IPS-18a (cell line): ENCODE results near the gene GABRB1.

Experiments
- H3K27ac ChIP-seq: one replicate; pipeline ENCODE4 v1.5.1; 2013; ENCODE audit warnings: low read length
- H3K27me3 ChIP-seq: one replicate; pipeline ENCODE4 v1.6.1; 2013; ENCODE audit warnings: mild to moderate bottlenecking, low read length; ENCODE audit not compliant: control insufficient read depth, insufficient read depth
- H3K36me3 ChIP-seq: one replicate; pipeline ENCODE4 v1.6.1; 2013; ENCODE audit warnings: low read depth, low read length; ENCODE audit not compliant: control insufficient read depth
- H3K4me1 ChIP-seq: one replicate; pipeline ENCODE4 v1.6.1; 2013; ENCODE audit warnings: low read depth, low read length; ENCODE audit not compliant: control insufficient read depth
- H3K4me3 ChIP-seq: one replicate; pipeline ENCODE4 v1.5.1; 2013; ENCODE audit warnings: low read length
- H3K9ac ChIP-seq: one replicate; pipeline ENCODE4 v1.6.1; 2013; ENCODE audit warnings: mild to moderate bottlenecking, low read length, moderate library complexity
- H3K9me3 ChIP-seq: one replicate; pipeline ENCODE4 v1.6.1; 2013; ENCODE audit warnings: low read depth, low read length; ENCODE audit not compliant: control insufficient read depth

The GABRB1 gene

GRCh38 chr4:47122592-47123291 is 91.4 kb downstream of the GABRB1 start:
- Histone ChIP-seq H3K9ac (no peak overlapping the region), H3K27me3 (no peaks in the 10 kb centered on the region), H3K4me1 (no peaks in the 10 kb centered on the region), H3K27ac (no peak overlapping the region), H3K36me3 (no peaks in the 10 kb centered on the region), H3K9me3 (no peaks in the 10 kb centered on the region), H3K4me3 (no peak overlapping the region)

- no peak overlapping the region for H3K27ac ChIP-seq
- no peaks in the 10 kb centered on the region for H3K27me3 ChIP-seq
- no peaks in the 10 kb centered on the region for H3K9me3 ChIP-seq
- no peaks in the 10 kb centered on the region for H3K36me3 ChIP-seq
- H3K4me3 ChIP-seq = no peak overlapping the region
- no peaks in the 10 kb centered on the region for H3K4me1 ChIP-seq
- no peak overlapping the region for H3K9ac ChIP-seq
These were observed 97.6 kb downstream of the GABRB1 start for GRCh38 chr4:47128991-47129390.

GRCh38 chr4:47135210-47135609 is 103.8 kb downstream of the GABRB1 start:
- Histone ChIP-seq H3K9ac (no peak overlapping the region), H3K4me3 (no peak overlapping the region), H3K9me3 (no peaks in the 10 kb centered on the region), H3K27ac (no peak overlapping the region), H3K27me3 (no peaks in the 10 kb centered on the region), H3K36me3 (no peaks in the 10 kb centered on the region), H3K4me1 (no peaks in the 10 kb centered on the region)

- H3K4me3 ChIP-seq = no peak overlapping the region
- H3K4me1 ChIP-seq = no peaks in the 10 kb centered on the region
- H3K9ac ChIP-seq = no peak overlapping the region
- no peak overlapping the region for H3K27ac ChIP-seq
- no peaks in the 10 kb centered on the region for H3K36me3 ChIP-seq
- no peaks in the 10 kb centered on the region for H3K27me3 ChIP-seq
- no peaks in the 10 kb centered on the region for H3K9me3 ChIP-seq
These were observed 111.9 kb downstream of the GABRB1 start for GRCh38 chr4:47143261-47143660.

- Histone ChIP-seq H3K9me3 (no peaks in the 10 kb centered on the region), H3K9ac (no peak overlapping the region), H3K4me1 (no peaks in the 10 kb centered on the region), H3K27ac (no peak overlapping the region), H3K36me3 (no peaks in the 10 kb centered on the region), H3K27me3 (no peaks in the 10 kb centered on the region), H3K4me3 (no peak overlapping the region)
These were observed 114.3 kb downstream of the GABRB1 start for GRCh38 chr4:47145630-47146029.

- no peaks in the 10 kb centered on the region for H3K4me1 ChIP-seq
- no peaks in the 10 kb centered on the region for H3K27me3 ChIP-seq
- no peaks in the 10 kb centered on the region for H3K36me3 ChIP-seq
These were observed 123.5 kb downstream of the GABRB1 start for GRCh38 chr4:47154816-47155370.

GRCh38 chr4:47155919-47156318 is 124.6 kb downstream of the GABRB1 start:
- H3K9me3 ChIP-seq = no peaks in the 10 kb centered on the region
- no peaks in the 10 kb centered on the region for H3K36me3 ChIP-seq
- H3K9ac ChIP-seq = no peak overlapping the region
- H3K4me3 ChIP-seq = no peak overlapping the region
- no peaks in the 10 kb centered on the region for H3K4me1 ChIP-seq
- H3K27ac ChIP-seq = no peak overlapping the region
- H3K27me3 ChIP-seq = no peaks in the 10 kb centered on the region

More at GRCh38 chr4:47154816-47155370, 123.5 kb downstream of the GABRB1 start:
- Histone ChIP-seq H3K9ac (no peak overlapping the region), H3K27ac (no peak overlapping the region), H3K9me3 (no peaks in the 10 kb centered on the region), H3K4me3 (no peak overlapping the region)

GRCh38 chr4:47160095-47160494 is 128.7 kb downstream of the GABRB1 start:
- no peaks in the 10 kb centered on the region for H3K27me3 ChIP-seq
- no peaks in the 10 kb centered on the region for H3K4me1 ChIP-seq
- H3K9me3 ChIP-seq = no peaks in the 10 kb centered on the region
- no peak overlapping the region for H3K4me3 ChIP-seq
- no peak overlapping the region for H3K9ac ChIP-seq
- no peak overlapping the region for H3K27ac ChIP-seq
- no peaks in the 10 kb centered on the region for H3K36me3 ChIP-seq

- Histone ChIP-seq H3K27ac (no peak overlapping the region), H3K4me3 (no peak overlapping the region)
These were observed 136.0 kb downstream of the GABRB1 start for GRCh38 chr4:47167081-47168035.

GRCh38 chr4:47184083-47184482 is 152.7 kb downstream of the GABRB1 start:
- Histone ChIP-seq H3K4me3 (no peak overlapping the region), H3K36me3 (no peaks in the 10 kb centered on the region), H3K27ac (no peak overlapping the region), H3K27me3 (no peaks in the 10 kb centered on the region), H3K4me1 (peaks cover 10% of the 10 kb centered on the region), H3K9me3 (no peaks in the 10 kb centered on the region), H3K9ac (no peak overlapping the region)

More at GRCh38 chr4:47167081-47168035, 136.0 kb downstream of the GABRB1 start:
- Histone ChIP-seq H3K9ac (no peak overlapping the region), H3K4me1 (no peaks in the 10 kb centered on the region), H3K27me3 (no peaks in the 10 kb centered on the region), H3K9me3 (no peaks in the 10 kb centered on the region), H3K36me3 (no peaks in the 10 kb centered on the region)

GRCh38 chr4:47185761-47186160 is 154.4 kb downstream of the GABRB1 start:
- H3K27ac ChIP-seq = no peak overlapping the region

More at GRCh38 chr4:47185761-47186160, 154.4 kb downstream of the GABRB1 start:
- no peaks in the 10 kb centered on the region for H3K27me3 ChIP-seq
- H3K9me3 ChIP-seq = no peaks in the 10 kb centered on the region
- H3K4me1 ChIP-seq = peaks cover 10% of the 10 kb centered on the region
- H3K9ac ChIP-seq = no peak overlapping the region
- H3K36me3 ChIP-seq = no peaks in the 10 kb centered on the region
- H3K4me3 ChIP-seq = no peak overlapping the region
